ENCODE results near the gene FOXC1.

Gene FOXC1

GRCh38 chr6:1611572-1612298 is 2.0 kb downstream of the FOXC1 start:
- Histone ChIP-seq H3K4me3 (ENCODE audit: low read depth in 1 of 2, low read length in 2 of 2) (peak overlapping the region; percentile 71 to 73), H3K36me3 (ENCODE audit: control insufficient read depth in 1 of 2, insufficient read depth in 2 of 2, low read length in 2 of 2) (no peaks in the 10 kb centered on the region), H3K27me3 (ENCODE audit: control insufficient read depth in 1 of 2, insufficient read depth in 2 of 2, low read length in 2 of 2) (peaks cover 65 to 68% of the 10 kb centered on the region in 2 donors), H3K27ac (ENCODE audit: low read depth, low read length) (no peak overlapping the region), H3K9ac (ENCODE audit: low read depth in 1 of 2, low read length in 2 of 2) (no peak overlapping the region), H3K4me1 (ENCODE audit: control insufficient read depth in 1 of 2, insufficient read depth in 2 of 2, low read length in 2 of 2) (peaks cover 32 to 33% of the 10 kb centered on the region in 2 donors), H3K9me3 (ENCODE audit: control insufficient read depth in 1 of 2, low read length in 2 of 2) (no peaks in the 10 kb centered on the region)

DNA sequence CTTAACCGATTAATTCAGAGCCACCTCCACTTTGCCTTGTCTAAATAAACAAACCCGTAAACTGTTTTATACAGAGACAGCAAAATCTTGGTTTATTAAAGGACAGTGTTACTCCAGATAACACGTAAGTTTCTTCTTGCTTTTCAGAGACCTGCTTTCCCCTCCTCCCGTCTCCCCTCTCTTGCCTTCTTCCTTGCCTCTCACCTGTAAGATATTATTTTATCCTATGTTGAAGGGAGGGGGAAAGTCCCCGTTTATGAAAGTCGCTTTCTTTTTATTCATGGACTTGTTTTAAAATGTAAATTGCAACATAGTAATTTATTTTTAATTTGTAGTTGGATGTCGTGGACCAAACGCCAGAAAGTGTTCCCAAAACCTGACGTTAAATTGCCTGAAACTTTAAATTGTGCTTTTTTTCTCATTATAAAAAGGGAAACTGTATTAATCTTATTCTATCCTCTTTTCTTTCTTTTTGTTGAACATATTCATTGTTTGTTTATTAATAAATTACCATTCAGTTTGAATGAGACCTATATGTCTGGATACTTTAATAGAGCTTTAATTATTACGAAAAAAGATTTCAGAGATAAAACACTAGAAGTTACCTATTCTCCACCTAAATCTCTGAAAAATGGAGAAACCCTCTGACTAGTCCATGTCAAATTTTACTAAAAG is 2.7 kb downstream of the FOXC1 start:
- Histone ChIP-seq H3K27me3 (ENCODE audit: control insufficient read depth in 1 of 2, insufficient read depth in 2 of 2, low read length in 2 of 2) (peaks cover 61 to 65% of the 10 kb centered on the region in 2 donors), H3K36me3 (ENCODE audit: control insufficient read depth in 1 of 2, insufficient read depth in 2 of 2, low read length in 2 of 2) (no peaks in the 10 kb centered on the region), H3K27ac (ENCODE audit: low read depth, low read length) (no peak overlapping the region), H3K9me3 (ENCODE audit: control insufficient read depth in 1 of 2, low read length in 2 of 2) (no peaks in the 10 kb centered on the region), H3K4me3 (ENCODE audit: low read depth in 1 of 2, low read length in 2 of 2) (peak overlapping the region; percentile 71 to 73), H3K9ac (ENCODE audit: low read depth in 1 of 2, low read length in 2 of 2) (no peak overlapping the region), H3K4me1 (ENCODE audit: control insufficient read depth in 1 of 2, insufficient read depth in 2 of 2, low read length in 2 of 2) (peaks cover 27 to 31% of the 10 kb centered on the region in 2 donors)

DNA sequence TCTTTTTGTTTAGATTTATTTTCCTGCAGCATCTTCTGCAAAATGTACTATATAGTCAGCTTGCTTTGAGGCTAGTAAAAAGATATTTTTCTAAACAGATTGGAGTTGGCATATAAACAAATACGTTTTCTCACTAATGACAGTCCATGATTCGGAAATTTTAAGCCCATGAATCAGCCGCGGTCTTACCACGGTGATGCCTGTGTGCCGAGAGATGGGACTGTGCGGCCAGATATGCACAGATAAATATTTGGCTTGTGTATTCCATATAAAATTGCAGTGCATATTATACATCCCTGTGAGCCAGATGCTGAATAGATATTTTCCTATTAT is 3.2 kb downstream of the FOXC1 start:
- H3K9ac ChIP-seq (ENCODE audit: low read depth in 1 of 2, low read length in 2 of 2): no peak overlapping the region
- no peak overlapping the region for H3K4me3 ChIP-seq (ENCODE audit: low read depth in 1 of 2, low read length in 2 of 2)
- peaks cover 56 to 65% of the 10 kb centered on the region in 2 donors for H3K27me3 ChIP-seq (ENCODE audit: control insufficient read depth in 1 of 2, insufficient read depth in 2 of 2, low read length in 2 of 2)
- H3K9me3 ChIP-seq (ENCODE audit: control insufficient read depth in 1 of 2, low read length in 2 of 2): no peaks in the 10 kb centered on the region
- no peaks in the 10 kb centered on the region for H3K36me3 ChIP-seq (ENCODE audit: control insufficient read depth in 1 of 2, insufficient read depth in 2 of 2, low read length in 2 of 2)
- no peak overlapping the region for H3K27ac ChIP-seq (ENCODE audit: low read depth, low read length)
- peaks cover 22 to 26% of the 10 kb centered on the region in 2 donors for H3K4me1 ChIP-seq (ENCODE audit: control insufficient read depth in 1 of 2, insufficient read depth in 2 of 2, low read length in 2 of 2)

DNA sequence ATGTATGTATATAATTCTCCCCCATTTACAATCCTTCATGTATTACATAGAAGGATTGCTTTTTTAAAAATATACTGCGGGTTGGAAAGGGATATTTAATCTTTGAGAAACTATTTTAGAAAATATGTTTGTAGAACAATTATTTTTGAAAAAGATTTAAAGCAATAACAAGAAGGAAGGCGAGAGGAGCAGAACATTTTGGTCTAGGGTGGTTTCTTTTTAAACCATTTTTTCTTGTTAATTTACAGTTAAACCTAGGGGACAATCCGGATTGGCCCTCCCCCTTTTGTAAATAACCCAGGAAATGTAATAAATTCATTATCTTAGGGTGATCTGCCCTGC is 3.6 kb downstream of the FOXC1 start:
- H3K4me1 ChIP-seq (ENCODE audit: control insufficient read depth in 1 of 2, insufficient read depth in 2 of 2, low read length in 2 of 2): peaks cover 18 to 22% of the 10 kb centered on the region in 2 donors
- no peaks in the 10 kb centered on the region for H3K9me3 ChIP-seq (ENCODE audit: control insufficient read depth in 1 of 2, low read length in 2 of 2)
- H3K9ac ChIP-seq (ENCODE audit: low read depth in 1 of 2, low read length in 2 of 2): no peak overlapping the region
- H3K27ac ChIP-seq (ENCODE audit: low read depth, low read length): no peak overlapping the region
- peaks cover 53 to 61% of the 10 kb centered on the region in 2 donors for H3K27me3 ChIP-seq (ENCODE audit: control insufficient read depth in 1 of 2, insufficient read depth in 2 of 2, low read length in 2 of 2)
- no peak overlapping the region for H3K4me3 ChIP-seq (ENCODE audit: low read depth in 1 of 2, low read length in 2 of 2)
- H3K36me3 ChIP-seq (ENCODE audit: control insufficient read depth in 1 of 2, insufficient read depth in 2 of 2, low read length in 2 of 2): no peaks in the 10 kb centered on the region

- H3K9ac ChIP-seq (ENCODE audit: low read depth in 1 of 2, low read length in 2 of 2): peak overlapping the region in 1 of 2 donors; percentile 18
Measured at GRCh38 chr6:1613688-1614447, 4.2 kb downstream of the FOXC1 start.

DNA sequence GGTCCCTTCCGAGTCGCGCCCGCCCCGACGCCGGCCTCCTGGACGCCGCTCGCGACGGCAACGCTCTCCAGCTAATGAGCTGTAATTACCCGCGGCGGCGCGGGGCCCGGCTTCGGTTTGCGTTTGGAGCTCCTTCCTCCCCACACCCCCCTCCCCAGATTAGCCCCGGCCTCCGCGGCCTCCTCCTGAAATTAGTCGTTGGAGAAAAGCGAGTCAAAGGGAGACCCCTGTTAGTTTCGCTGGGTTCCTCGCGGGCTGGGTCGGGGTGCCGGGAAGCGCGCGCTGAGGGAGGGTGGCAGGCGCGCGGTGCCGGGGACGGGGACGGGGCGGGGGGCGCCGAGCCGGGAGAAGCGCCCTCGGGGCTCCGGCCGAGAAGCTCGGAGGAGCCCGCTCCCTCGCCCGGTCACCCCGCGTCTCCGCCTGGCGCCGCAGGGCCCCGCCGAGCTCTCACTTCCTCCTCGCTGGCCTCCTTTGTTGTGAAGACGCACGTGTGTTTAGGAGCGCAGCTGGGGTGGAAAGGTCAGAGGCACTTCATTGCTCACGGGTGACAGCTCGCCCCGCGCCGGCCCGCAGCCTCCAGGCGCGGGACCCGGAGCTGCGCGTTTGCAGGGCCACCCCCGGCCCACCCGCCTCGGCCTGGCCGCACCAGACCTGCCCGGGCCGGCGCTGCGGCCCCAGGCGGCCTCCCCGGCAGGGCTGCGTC is 4.9 kb downstream of the FOXC1 start:
- H3K4me1 ChIP-seq (ENCODE audit: control insufficient read depth in 1 of 2, insufficient read depth in 2 of 2, low read length in 2 of 2): peaks cover 9 to 14% of the 10 kb centered on the region in 2 donors
- peak overlapping the region in 1 of 2 donors; percentile 29 for H3K4me3 ChIP-seq (ENCODE audit: low read depth in 1 of 2, low read length in 2 of 2)
- H3K27me3 ChIP-seq (ENCODE audit: control insufficient read depth in 1 of 2, insufficient read depth in 2 of 2, low read length in 2 of 2): peaks cover 43 to 57% of the 10 kb centered on the region in 2 donors
- H3K9ac ChIP-seq (ENCODE audit: low read depth in 1 of 2, low read length in 2 of 2): no peak overlapping the region
- no peaks in the 10 kb centered on the region for H3K36me3 ChIP-seq (ENCODE audit: control insufficient read depth in 1 of 2, insufficient read depth in 2 of 2, low read length in 2 of 2)
- no peak overlapping the region for H3K27ac ChIP-seq (ENCODE audit: low read depth, low read length)
- H3K9me3 ChIP-seq (ENCODE audit: control insufficient read depth in 1 of 2, low read length in 2 of 2): no peaks in the 10 kb centered on the region

More at GRCh38 chr6:1613688-1614447, 4.2 kb downstream of the FOXC1 start:
- Histone ChIP-seq H3K27ac (ENCODE audit: low read depth, low read length) (no peak overlapping the region), H3K4me3 (ENCODE audit: low read depth in 1 of 2, low read length in 2 of 2) (peak overlapping the region in 1 of 2 donors; percentile 29), H3K27me3 (ENCODE audit: control insufficient read depth in 1 of 2, insufficient read depth in 2 of 2, low read length in 2 of 2) (peaks cover 48 to 61% of the 10 kb centered on the region in 2 donors), H3K9me3 (ENCODE audit: control insufficient read depth in 1 of 2, low read length in 2 of 2) (no peaks in the 10 kb centered on the region), H3K4me1 (ENCODE audit: control insufficient read depth in 1 of 2, insufficient read depth in 2 of 2, low read length in 2 of 2) (peaks cover 14 to 18% of the 10 kb centered on the region in 2 donors), H3K36me3 (ENCODE audit: control insufficient read depth in 1 of 2, insufficient read depth in 2 of 2, low read length in 2 of 2) (no peaks in the 10 kb centered on the region)

DNA sequence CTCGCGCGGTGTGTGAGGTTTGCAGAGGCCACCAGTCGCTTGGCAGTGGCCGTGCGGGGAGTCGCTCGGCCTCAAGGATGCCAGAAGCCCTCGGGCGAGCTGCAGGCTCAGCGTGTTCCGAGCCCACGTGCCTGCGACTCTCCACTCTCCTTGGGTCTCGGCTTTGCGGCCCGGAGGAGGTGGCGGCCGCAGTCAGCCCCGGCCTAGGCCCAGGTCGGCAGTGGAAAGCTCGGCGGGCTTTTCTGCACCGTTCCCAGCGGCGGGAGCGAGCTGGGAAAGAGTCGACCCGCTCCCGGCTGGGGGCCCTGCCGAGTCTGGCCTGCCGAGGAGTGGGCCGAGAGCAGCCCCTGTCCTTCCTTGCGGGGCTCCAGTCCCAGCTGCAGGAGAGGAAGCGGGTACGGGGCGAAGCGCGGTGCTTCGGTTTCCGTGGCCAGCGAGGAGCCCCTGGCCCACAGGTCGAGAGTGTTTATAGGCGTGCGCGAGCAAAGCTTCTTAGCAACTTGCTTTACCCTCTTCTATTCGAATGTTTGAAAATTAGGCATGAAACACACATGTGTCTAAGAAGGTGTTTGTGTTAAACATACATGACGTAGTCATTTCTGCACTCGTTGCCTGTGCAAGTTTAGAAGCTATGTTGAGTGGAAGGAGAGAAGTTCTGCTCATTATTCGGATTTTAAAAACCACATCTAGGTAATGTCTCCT is 5.6 kb downstream of the FOXC1 start:
- Histone ChIP-seq H3K9ac (ENCODE audit: low read depth in 1 of 2, low read length in 2 of 2) (no peak overlapping the region), H3K36me3 (ENCODE audit: control insufficient read depth in 1 of 2, insufficient read depth in 2 of 2, low read length in 2 of 2) (no peaks in the 10 kb centered on the region), H3K4me3 (ENCODE audit: low read depth in 1 of 2, low read length in 2 of 2) (no peak overlapping the region), H3K27ac (ENCODE audit: low read depth, low read length) (no peak overlapping the region), H3K9me3 (ENCODE audit: control insufficient read depth in 1 of 2, low read length in 2 of 2) (no peaks in the 10 kb centered on the region), H3K4me1 (ENCODE audit: control insufficient read depth in 1 of 2, insufficient read depth in 2 of 2, low read length in 2 of 2) (peaks cover 9 to 14% of the 10 kb centered on the region in 2 donors), H3K27me3 (ENCODE audit: control insufficient read depth in 1 of 2, insufficient read depth in 2 of 2, low read length in 2 of 2) (peaks cover 48 to 57% of the 10 kb centered on the region in 2 donors)

DNA sequence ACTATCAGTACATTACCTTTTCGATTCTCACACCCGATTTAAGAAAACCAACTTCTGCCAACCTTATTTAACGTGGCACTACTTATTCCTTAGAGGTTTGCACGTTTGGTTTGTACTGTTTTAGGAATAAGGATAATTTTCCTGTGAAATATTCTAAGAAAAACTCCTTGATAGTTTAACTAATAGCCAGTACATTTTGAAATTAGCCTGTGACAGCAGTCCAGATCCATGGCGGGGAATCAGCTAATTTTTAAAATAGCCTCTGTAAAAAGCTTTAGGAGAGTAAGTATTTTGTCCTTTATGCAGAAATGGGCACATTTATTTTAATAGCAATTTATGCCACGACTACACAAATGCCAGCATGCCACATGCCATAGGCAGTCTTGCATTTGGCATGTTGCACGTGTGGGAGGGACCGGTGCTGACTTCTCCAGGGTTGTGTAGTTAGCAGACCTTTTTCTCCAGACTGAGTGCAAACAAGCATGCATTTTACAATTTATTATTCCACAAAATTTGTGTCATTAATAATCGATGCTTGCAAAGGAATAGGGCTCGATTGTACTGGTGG is 6.2 kb downstream of the FOXC1 start:
- Histone ChIP-seq H3K27ac (ENCODE audit: low read depth, low read length) (no peak overlapping the region), H3K4me1 (ENCODE audit: control insufficient read depth in 1 of 2, insufficient read depth in 2 of 2, low read length in 2 of 2) (peaks cover 6 to 14% of the 10 kb centered on the region in 2 donors), H3K4me3 (ENCODE audit: low read depth in 1 of 2, low read length in 2 of 2) (no peak overlapping the region), H3K9me3 (ENCODE audit: control insufficient read depth in 1 of 2, low read length in 2 of 2) (no peaks in the 10 kb centered on the region), H3K36me3 (ENCODE audit: control insufficient read depth in 1 of 2, insufficient read depth in 2 of 2, low read length in 2 of 2) (no peaks in the 10 kb centered on the region), H3K9ac (ENCODE audit: low read depth in 1 of 2, low read length in 2 of 2) (no peak overlapping the region), H3K27me3 (ENCODE audit: control insufficient read depth in 1 of 2, insufficient read depth in 2 of 2, low read length in 2 of 2) (peaks cover 45 to 57% of the 10 kb centered on the region in 2 donors)

GRCh38 chr6:1616701-1617463 is 7.2 kb downstream of the FOXC1 start:
- Histone ChIP-seq H3K4me3 (ENCODE audit: low read depth in 1 of 2, low read length in 2 of 2) (no peak overlapping the region), H3K36me3 (ENCODE audit: control insufficient read depth in 1 of 2, insufficient read depth in 2 of 2, low read length in 2 of 2) (no peaks in the 10 kb centered on the region), H3K27me3 (ENCODE audit: control insufficient read depth in 1 of 2, insufficient read depth in 2 of 2, low read length in 2 of 2) (peaks cover 43 to 53% of the 10 kb centered on the region in 2 donors), H3K27ac (ENCODE audit: low read depth, low read length) (no peak overlapping the region), H3K9me3 (ENCODE audit: control insufficient read depth in 1 of 2, low read length in 2 of 2) (no peaks in the 10 kb centered on the region), H3K4me1 (ENCODE audit: control insufficient read depth in 1 of 2, insufficient read depth in 2 of 2, low read length in 2 of 2) (peaks cover 4 to 14% of the 10 kb centered on the region in 2 donors), H3K9ac (ENCODE audit: low read depth in 1 of 2, low read length in 2 of 2) (no peak overlapping the region)

All from duodenal mucosa (tissue), 2 donors.